Muscle of leg (tissue), 11 donors: ENCODE measurements around the gene NDST1. TPM values are rescaled to one million over a fixed set of nuclear protein-coding genes. Genes with fewer than 3 reads are reported as not detected.
"Not testable (repeated sequence)": the region's sequence is repeated elsewhere in the genome, so short reads cannot be mapped to it uniquely, and the experiment has no call there.

Experiments
- DNase-seq: peaks from one replicate; pipeline ENCODE4 v3.0.0; 2013
- H3K27ac ChIP-seq: one replicate; pipeline ENCODE4 v1.5.1; 2013; ENCODE audit warnings: mild to moderate bottlenecking, low read length, control low read depth
- H3K27me3 ChIP-seq: one replicate; pipeline ENCODE4 v1.6.1; 2013; ENCODE audit warnings: low read length; ENCODE audit not compliant: control insufficient read depth, insufficient read depth
- H3K36me3 ChIP-seq: one replicate; pipeline ENCODE4 v1.6.1; 2013; ENCODE audit warnings: low read length; ENCODE audit not compliant: control insufficient read depth, insufficient read depth
- H3K4me1 ChIP-seq: one replicate; pipeline ENCODE4 v1.6.1; 2013; ENCODE audit warnings: low read length; ENCODE audit not compliant: control insufficient read depth, insufficient read depth
- H3K4me3 ChIP-seq: one replicate; pipeline ENCODE4 v1.5.1; 2013; ENCODE audit warnings: low read length, control low read depth
- H3K9me3 ChIP-seq: replicated peaks from 2 replicates; pipeline ENCODE4 v1.6.1; 2013; ENCODE audit warnings: low read depth, low read length; ENCODE audit not compliant: control insufficient read depth
- WGBS: methylation state at CpG from one replicate; pipeline ENCODE4 v1.1.5; 2013; ENCODE audit warnings: missing lambda C conversion rate; ENCODE audit not compliant: insufficient coverage; 5-methylcytosine and 5-hydroxymethylcytosine counted together
- polyA plus RNA-seq, 8 donors: library from polyadenylated mRNA; unstranded; fragments of 120-200 nt; gene quantifications; one replicate each; pipeline versions ENCODE4 v1.2.1 to v1.2.3, GENCODE V29; 2013; ENCODE audit warnings: inconsistent platforms in 1 of 8, low replicate concordance in 1 of 8; ENCODE audit not compliant: insufficient read length in 8 of 8, insufficient read depth in 1 of 8
- total RNA-seq: library from RNA; stranded (reverse); fragments of 120-200 nt; gene quantifications from one replicate; pipeline ENCODE4 v1.2.4, GENCODE V29; 2013

The NDST1 gene
- total and polyA plus RNA-seq, 9 donors: 24.4 to 71.2 (median 53.1) TPM

DNA sequence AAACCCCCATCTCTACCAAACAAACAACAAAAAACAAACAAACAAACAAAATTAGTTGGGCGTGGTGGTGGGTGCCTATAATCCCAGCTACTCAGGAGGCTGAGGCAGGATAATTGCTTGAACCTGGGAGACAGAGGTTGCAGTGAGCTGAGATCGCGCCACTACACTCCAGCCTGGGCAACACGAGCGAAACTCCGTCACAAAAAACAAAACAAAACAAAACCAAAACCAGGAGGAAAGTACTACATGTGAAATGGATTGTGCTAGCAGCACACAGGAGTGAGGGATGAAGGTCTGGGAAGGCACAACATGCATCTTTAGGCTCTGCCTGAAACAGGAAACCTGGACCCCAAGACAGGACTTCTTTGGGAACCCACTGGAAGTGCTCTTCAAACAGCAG is 31.4 kb upstream of the NDST1 start:
- H3K4me3 ChIP-seq, H3K9me3 ChIP-seq, H3K27ac ChIP-seq, H3K27me3 ChIP-seq, H3K36me3 ChIP-seq, DNase-seq, H3K4me1 ChIP-seq: not testable (repeated sequence)
- WGBS: no CpG with 5 or more reads among the region's 6 CpGs

- H3K4me3 ChIP-seq: no peak overlapping the region
- no peaks in the 10 kb centered on the region for H3K9me3 ChIP-seq
- 53% methylated on average over 2 of the region's 2 CpGs for WGBS
- H3K27ac ChIP-seq: no peak overlapping the region
- H3K36me3 ChIP-seq: no peaks in the 10 kb centered on the region
- H3K4me1 ChIP-seq: no peaks in the 10 kb centered on the region
- no peak for DNase-seq
- no peaks in the 10 kb centered on the region for H3K27me3 ChIP-seq
These were observed 28.5 kb upstream of the NDST1 start for GRCh38 chr5:150479416-150479815.

- Histone ChIP-seq H3K4me3 (no peak overlapping the region), H3K4me1 (peaks cover 7% of the 10 kb centered on the region), H3K36me3 (no peaks in the 10 kb centered on the region), H3K27ac (no peak overlapping the region), H3K9me3 (no peaks in the 10 kb centered on the region), H3K27me3 (no peaks in the 10 kb centered on the region)
- no peak for DNase-seq
- WGBS: 81% methylated on average over 5 of the region's 6 CpGs
These were observed 26.3 kb upstream of the NDST1 start for GRCh38 chr5:150481708-150481965.

GRCh38 chr5:150481972-150482406 is 25.9 kb upstream of the NDST1 start:
- H3K36me3 ChIP-seq: no peaks in the 10 kb centered on the region
- no peaks in the 10 kb centered on the region for H3K27me3 ChIP-seq
- H3K27ac ChIP-seq: no peak overlapping the region
- H3K4me1 ChIP-seq: peaks cover 10% of the 10 kb centered on the region
- no peak for DNase-seq
- no peak overlapping the region for H3K4me3 ChIP-seq
- H3K9me3 ChIP-seq: no peaks in the 10 kb centered on the region
- WGBS: 69% methylated on average over 3 of the region's 6 CpGs

GRCh38 chr5:150484964-150485692 is 22.8 kb upstream of the NDST1 start:
- Histone ChIP-seq H3K4me3 (peak overlapping the region; percentile 90), H3K27me3 (no peaks in the 10 kb centered on the region), H3K27ac (peak overlapping the region; percentile 76), H3K9me3 (no peaks in the 10 kb centered on the region), H3K36me3 (peaks cover 6% of the 10 kb centered on the region), H3K4me1 (peaks cover 40% of the 10 kb centered on the region)
- DNase-seq: no peak
- whole genome bisulfite sequencing: 2% methylated on average over 22 of the region's 28 CpGs

GRCh38 chr5:150485693-150486401 is 22.1 kb upstream of the NDST1 start:
- Histone ChIP-seq H3K36me3 (peaks cover 13% of the 10 kb centered on the region), H3K9me3 (no peaks in the 10 kb centered on the region), H3K4me1 (peaks cover 47% of the 10 kb centered on the region), H3K4me3 (peak overlapping the region; percentile 90), H3K27ac (peak overlapping the region; percentile 90), H3K27me3 (no peaks in the 10 kb centered on the region)
- under 1% methylated on average over 79 of the region's 90 CpGs for WGBS
- DNase-seq: peak; percentile 75

DNA sequence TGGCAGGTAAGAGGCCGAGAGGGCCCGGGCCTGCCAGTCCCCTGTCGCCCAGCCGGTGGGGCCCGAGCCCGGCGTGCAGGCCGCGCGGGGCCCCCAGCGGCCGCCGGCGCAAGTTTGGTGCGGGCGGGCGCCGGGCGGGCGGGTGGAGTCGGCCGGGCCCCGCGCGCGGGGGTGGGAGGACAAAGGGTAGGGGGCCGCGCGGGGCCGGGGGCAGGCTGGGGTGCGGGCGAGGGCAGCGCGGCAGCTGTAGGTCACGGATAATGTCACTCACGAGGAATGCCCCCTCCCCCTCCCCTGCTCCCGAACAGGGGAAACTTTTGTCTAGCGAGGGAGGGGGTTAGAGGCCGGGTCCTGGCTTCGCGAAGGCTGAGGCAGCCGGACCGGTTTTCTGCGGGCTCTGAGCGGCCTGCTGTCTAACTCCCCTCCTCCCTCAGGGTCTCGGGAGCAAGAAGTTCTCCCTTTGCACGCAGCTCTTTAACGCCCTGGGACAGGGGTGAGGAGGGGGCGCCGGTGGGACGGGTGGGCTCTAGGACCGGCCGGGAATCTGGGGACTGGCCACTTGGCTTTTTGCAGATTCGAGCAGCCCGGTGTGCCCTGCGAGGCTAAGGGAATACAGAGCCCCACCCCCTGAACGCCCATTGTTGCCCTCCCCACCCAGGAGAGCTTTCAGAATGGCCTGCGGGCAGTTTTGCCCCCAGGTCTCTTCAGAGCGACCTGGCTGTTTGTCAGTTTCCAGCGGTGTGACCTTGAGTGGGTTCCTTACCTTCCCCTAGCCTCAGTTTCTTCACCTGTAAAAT is 21.3 kb upstream of the NDST1 start:
- peak; percentile 92 for DNase-seq
- no peaks in the 10 kb centered on the region for H3K9me3 ChIP-seq
- H3K27ac ChIP-seq: peak overlapping the region; percentile 93
- no peaks in the 10 kb centered on the region for H3K27me3 ChIP-seq
- H3K4me3 ChIP-seq: peak overlapping the region; percentile 90
- H3K4me1 ChIP-seq: peaks cover 53% of the 10 kb centered on the region
- H3K36me3 ChIP-seq: peaks cover 16% of the 10 kb centered on the region
- WGBS: 1% methylated on average over 19 of the region's 60 CpGs

DNA sequence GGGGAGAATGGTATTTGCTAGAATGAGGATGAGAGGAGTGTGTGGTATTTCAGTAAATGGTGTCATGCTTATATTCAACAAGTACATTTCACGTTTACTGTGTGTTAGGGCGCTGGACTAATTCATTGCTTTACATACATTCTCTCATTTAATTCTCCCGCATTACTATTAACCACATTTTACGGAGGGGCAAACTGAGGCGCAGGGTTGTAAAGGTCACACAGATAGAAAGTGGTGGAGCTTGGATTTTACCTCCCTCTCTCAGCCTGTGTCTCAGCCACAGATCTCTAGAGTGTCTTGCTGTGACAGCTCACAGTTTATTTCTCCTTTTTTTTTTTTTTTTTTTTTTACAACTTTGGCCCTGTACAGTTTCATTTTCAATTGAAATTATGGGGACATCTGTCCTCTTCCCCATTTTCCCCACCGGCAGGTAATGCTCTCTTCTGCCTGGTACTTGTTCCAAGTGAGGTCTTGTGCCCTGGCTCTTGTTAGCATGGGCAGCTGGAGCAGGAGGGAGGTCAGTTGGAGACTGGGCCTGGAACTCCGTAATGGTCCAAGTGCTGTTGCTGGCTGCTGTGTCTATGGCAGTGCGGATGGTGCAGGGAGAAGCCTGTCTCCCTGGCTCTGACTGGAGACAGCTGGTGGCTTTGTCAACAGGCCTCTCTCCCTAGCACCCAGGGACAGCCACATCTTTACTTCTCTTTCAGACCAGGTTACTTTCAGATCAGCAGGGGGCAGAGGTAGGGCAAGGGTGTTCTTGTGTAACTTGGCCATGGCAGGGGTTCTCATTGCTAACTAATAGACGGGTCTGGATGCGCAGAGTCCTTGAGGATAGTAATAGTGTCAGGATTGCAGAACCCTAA is 20.5 kb upstream of the NDST1 start:
- Histone ChIP-seq H3K36me3 (peaks cover 19% of the 10 kb centered on the region), H3K4me3 (peak overlapping the region; percentile 90), H3K9me3 (no peaks in the 10 kb centered on the region), H3K27ac (peak overlapping the region; percentile 93), H3K4me1 (peaks cover 58% of the 10 kb centered on the region), H3K27me3 (no peaks in the 10 kb centered on the region)
- 37% methylated on average over 4 of the region's 10 CpGs for WGBS
- peak; percentile 72 for DNase-seq

DNA sequence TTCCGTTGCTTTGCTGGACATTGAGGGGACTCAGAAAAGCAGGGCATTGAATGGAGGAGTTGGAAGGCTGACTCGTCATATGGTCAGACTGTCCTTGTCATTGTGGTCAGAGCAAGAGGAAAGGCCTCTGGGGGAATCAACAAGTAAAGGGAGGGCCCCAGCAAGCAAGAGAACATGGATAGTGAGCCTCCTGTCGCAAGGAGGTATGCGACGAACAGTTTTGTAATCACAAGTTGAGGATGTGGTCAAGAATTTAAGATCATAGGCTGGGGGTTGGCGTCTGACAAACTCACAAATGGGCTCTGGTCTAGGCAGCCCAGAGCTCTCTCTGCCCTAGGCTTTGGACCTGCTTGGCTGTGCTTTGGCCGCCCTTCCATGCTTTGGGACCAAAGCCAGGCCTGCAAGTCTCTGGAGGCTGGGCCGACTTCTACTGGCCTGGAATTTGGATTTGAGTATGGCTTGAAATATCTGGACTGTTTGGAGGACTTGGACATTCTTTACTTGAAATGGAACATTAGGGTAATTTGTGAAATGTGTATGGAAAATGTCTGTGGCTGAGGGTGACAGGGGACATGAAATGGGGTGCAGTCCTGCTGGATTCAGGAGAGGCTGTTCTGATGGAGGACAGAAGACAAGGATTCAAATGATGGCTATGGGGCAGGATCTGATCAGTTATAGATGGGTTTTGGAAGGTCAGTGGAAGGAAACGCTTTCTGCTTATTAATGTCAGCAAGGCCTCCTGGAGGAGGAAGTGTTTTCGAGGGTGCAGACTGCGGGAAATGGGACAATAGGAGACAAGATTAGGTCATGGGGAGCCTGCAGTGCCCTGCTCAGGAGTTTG is 19.2 kb upstream of the NDST1 start:
- no peak overlapping the region for H3K4me3 ChIP-seq
- H3K9me3 ChIP-seq: no peaks in the 10 kb centered on the region
- peak; percentile 73 for DNase-seq
- 33% methylated on average over 11 of the region's 11 CpGs for WGBS
- H3K4me1 ChIP-seq: peaks cover 58% of the 10 kb centered on the region
- peaks cover 24% of the 10 kb centered on the region for H3K36me3 ChIP-seq
- H3K27ac ChIP-seq: peak overlapping the region; percentile 93
- no peaks in the 10 kb centered on the region for H3K27me3 ChIP-seq
